AG04450 (cell line): Measurements from ENCODE around the gene PRKG1. TPM values are rescaled to one million over a fixed set of nuclear protein-coding genes. Genes with fewer than 3 reads are reported as not detected.
"Not testable (repeated sequence)": the region's sequence is repeated elsewhere in the genome, so short reads cannot be mapped to it uniquely, and the experiment has no call there.

ENCODE experiments used
- CTCF ChIA-PET: fragments of 300-600, 350-600 bp; formaldehyde crosslinking; extraction: SDS; loops from one replicate; lab custom pipeline; 2022; ENCODE audit warnings: antibody characterized with exemption, inconsistent platforms; lab: Charles Lee
- POLR2A ChIA-PET: fragments of 350-600 bp; formaldehyde crosslinking; extraction: SDS; loops from one replicate; lab custom pipeline; 2021; ENCODE audit warnings: antibody characterized with exemption, inconsistent platforms; lab: Yijun Ruan, JAX
- DNase-seq: peaks from one replicate; pipeline ENCODE4 v3.0.0-alpha.2; 2011; ENCODE audit warnings: low read depth, low spot score
- H3K27ac ChIP-seq: one replicate; pipeline ENCODE4 v1.5.1; 2012; ENCODE audit warnings: low read depth, low read length, control low read depth
- H3K27me3 ChIP-seq: one replicate; pipeline ENCODE4 v1.6.0; 2012; ENCODE audit warnings: low read length; ENCODE audit not compliant: control insufficient read depth, insufficient read depth
- H3K4me3 ChIP-seq: 2 replicates; pipeline ENCODE4 v1.5.1; 2011; ENCODE audit warnings: mild to moderate bottlenecking, low read depth, low read length, control low read depth
- H3K9me3 ChIP-seq: 2 replicates; pipeline ENCODE4 v1.5.1; 2012; ENCODE audit warnings: low read length; ENCODE audit not compliant: control insufficient read depth, insufficient read depth
- CTCF ChIP-seq: IDR thresholded peaks from 2 replicates; pipeline ENCODE4 v1.5.1; 2011; ENCODE audit warnings: low read depth, low read length, control low read depth, inconsistent platforms
- polyA plus RNA-seq: library from polyadenylated mRNA; depleted of rRNA; stranded (reverse); fragments of >200 nt; gene quantifications from 2 replicates; pipeline ENCODE4 v1.2.3, GENCODE V29; 2011

Gene PRKG1
- polyA plus RNA-seq, 1 experiment = 19.0 TPM

- Histone ChIP-seq H3K9me3 (no peaks in the 10 kb centered on the region), H3K27ac (no peak overlapping the region), H3K27me3 (no peaks in the 10 kb centered on the region), H3K4me3 (no peak overlapping the region)
- POLR2A ChIA-PET = no interaction called here
- TF ChIP-seq CTCF = no peak
- DNase-seq = no peak
- CTCF ChIA-PET = no interaction called here
Measured at GRCh38 chr10:52239771-52240170, 1165.5 kb downstream of the PRKG1 start.

- TF ChIP-seq CTCF = no peak
- no peak for DNase-seq
- POLR2A ChIA-PET = no interaction called here
- Histone ChIP-seq H3K27me3 (no peaks in the 10 kb centered on the region), H3K9me3 (no peaks in the 10 kb centered on the region), H3K27ac (no peak overlapping the region), H3K4me3 (no peak overlapping the region)
- CTCF ChIA-PET = interaction anchor here (0.7 kb wide), 1 partner anchor 200 kb away, joined by 3 read pairs; no protein-coding TSS in a partner anchor
Measured at GRCh38 chr10:52245547-52245946, 1171.3 kb downstream of the PRKG1 start.

GRCh38 chr10:52247929-52248328 lies 1173.6 kb downstream of the PRKG1 start:
- DNase-seq, POLR2A ChIA-PET, H3K4me3 ChIP-seq, H3K9me3 ChIP-seq, H3K27me3 ChIP-seq, CTCF ChIA-PET, H3K27ac ChIP-seq: not testable (repeated sequence)

GRCh38 chr10:52248697-52249306 lies 1174.5 kb downstream of the PRKG1 start:
- POLR2A ChIA-PET = no interaction called here
- TF ChIP-seq CTCF = no peak
- Histone ChIP-seq H3K9me3 (no peaks in the 10 kb centered on the region), H3K27ac (no peak overlapping the region), H3K27me3 (no peaks in the 10 kb centered on the region), H3K4me3 (no peak overlapping the region)
- CTCF ChIA-PET = no interaction called here
- DNase-seq = no peak

- Histone ChIP-seq H3K27me3 (no peaks in the 10 kb centered on the region), H3K27ac (no peak overlapping the region), H3K9me3 (no peaks in the 10 kb centered on the region), H3K4me3 (no peak overlapping the region)
- ChIA-PET CTCF (interaction anchor here (0.6 kb wide), 1 partner anchor 1187 kb away, joined by 3 read pairs; no protein-coding TSS in a partner anchor), POLR2A (no interaction called here)
- no peak for TF ChIP-seq CTCF
- no peak for DNase-seq
Measured at GRCh38 chr10:52249850-52250395, 1175.6 kb downstream of the PRKG1 start.
